Ramos (cell line): ENCODE measurements around the gene GPC5.

Source experiments
- in situ Hi-C: fragments of 300-500 bp; cut with MboI; formaldehyde crosslinking; loops from one replicate; pipeline ENCODE4 v1.14.3; 2022; ENCODE audit warnings: low sequenced_read_pairs; ENCODE audit not compliant: unreplicated experiment

GPC5 gene

DNA sequence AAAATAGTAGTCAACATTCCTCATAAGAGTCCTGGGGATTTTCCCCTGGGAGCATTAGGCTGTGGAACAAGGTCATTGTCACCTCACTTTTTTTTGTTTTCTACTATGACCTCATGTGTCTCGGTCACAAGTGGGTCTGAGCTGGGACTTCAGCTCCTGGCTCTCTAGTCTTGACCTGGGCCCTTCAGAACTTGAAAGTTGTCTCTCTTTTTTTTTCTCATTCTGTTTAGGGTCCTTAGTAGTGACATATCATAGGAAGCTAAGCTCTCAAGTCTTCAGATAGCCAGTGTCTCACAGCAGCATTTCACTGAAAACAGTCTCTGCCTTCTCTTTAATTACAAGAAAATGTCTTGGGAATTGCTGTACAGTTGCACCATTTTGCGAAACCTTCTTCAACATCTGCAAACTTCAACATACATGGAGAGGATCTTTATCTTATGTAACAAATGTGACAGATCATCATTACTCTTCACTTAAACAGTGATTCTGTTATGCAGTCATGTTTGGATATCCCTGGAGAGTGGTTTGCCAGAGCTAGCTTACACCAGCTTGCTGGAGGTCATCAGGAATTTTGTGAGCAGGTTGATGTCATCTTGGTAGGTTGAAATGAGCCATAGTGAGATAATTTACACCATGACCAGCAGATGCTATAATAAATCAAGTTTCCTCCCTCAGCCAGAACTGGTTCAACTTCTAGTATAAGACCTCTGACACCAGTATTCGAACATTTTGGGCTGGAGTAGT, 131.5 kb downstream of the GPC5 start:
- in situ Hi-C loops, result no loop called here

DNA sequence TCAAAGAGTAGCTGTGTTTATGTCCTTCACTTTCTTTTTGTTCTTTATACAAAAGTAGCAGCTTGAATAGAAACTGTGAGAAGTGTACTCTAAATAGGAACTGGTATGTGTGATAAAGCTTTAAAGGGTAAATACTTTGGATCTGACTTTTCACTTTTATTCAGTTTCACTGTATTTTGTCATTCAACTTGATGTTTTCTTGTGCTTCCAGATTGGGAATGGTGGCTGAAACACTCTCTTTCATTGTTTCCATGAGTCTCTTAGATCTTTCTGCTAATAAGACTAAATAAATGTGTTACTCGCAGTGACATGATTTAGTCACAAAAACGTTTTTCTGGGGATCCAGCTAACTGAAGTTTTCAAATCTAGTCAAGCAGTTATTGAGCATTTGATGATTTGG, 133.2 kb downstream of the GPC5 start:
- in situ Hi-C loops, result no loop called here

DNA sequence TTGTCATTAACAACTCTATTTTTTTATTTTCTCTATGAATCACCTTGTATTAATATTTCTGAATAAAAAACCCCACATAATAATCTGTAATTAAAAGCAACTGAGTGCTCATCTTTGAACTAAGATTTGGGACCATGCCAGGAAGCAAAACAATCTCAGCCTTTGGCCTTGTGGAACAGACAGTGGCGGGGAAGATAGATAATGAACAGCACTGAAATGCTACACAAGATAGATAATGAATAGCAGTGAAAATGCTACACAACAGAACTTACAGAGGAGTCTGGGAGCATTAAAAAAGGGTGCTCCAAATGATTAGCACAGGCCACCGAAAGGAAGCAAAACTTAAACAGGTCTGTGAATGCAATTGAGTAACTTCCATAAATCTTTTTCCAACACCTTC, 134.9 kb downstream of the GPC5 start:
- in situ Hi-C loops, result no loop called here

DNA sequence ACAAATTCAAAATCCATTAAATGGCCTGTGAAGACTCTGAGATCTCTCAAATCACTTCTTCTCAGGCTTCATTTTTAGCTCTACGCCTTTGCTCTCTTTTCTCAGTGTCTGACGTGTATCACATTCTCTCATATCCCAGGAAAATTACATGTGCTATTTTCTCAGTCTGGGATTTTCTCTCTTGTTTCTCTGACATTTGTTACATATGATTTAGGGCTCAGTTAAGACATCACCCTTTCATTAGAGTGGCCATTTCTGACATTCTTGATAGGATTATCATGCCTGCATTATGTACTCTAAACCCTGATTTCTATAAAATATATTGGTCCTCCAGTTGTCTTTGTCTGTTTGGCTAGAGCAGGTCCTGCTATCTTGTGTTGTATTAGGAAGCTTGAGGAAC, 136.6 kb downstream of the GPC5 start:
- in situ Hi-C loops, result no loop called here

DNA sequence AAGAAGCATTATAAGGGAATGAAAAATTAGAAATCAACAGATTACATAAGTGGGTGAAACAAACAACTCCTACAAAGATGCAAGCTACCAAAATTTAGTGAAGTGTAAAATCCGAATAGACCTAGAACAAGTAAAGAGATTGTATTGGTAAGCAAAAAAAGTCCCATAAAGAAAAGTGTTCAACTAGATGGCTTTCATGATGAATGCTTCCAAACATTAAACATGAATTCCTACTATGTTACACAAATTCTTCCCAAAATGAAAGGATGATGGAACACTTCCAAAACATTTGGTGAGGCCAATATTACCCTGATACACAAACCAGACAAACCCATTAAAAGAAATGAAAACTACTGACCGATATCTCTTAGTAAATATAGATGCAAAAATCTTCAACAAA, 139.0 kb downstream of the GPC5 start:
- in situ Hi-C loops, result no loop called here

DNA sequence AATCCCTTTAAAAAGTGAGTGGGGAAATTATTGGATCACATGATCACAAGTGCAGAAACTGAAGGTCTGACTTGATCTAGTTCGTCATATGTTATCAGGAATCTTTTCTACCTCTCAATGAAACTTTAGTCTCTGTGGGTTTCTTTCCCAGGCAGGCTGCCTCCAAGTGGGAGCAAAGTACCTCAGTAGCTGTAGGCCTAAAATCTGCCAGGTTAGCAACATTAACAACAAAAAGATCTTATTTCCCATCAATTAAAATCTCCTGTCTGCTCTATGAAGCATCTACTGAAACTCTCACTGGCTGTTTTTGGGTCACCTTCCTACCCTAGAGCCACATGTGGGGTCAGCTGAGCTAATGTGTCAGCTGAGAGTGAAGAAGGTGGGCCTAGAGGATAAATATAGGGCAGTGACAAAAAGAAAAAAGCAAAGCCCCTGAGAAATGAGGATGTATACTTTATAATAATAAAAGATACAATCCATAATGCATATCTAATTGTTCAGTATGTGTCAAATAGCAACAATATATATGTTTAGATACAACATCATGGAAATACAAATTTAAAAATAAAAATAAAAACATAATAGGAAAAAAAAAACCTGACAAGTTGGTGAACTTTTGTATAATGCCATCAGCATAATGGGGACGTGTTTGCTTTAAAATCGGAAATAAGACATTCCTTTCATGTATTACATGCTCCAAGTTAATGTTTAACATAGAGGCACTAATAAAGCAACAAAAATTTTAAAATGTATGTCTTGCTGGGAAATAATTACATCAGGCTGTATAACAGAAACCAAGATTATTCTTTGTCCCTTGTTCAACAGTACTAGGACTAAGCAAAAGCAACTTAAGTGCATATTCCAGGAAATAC, 141.1 kb downstream of the GPC5 start:
- in situ Hi-C loops, result no loop called here

DNA sequence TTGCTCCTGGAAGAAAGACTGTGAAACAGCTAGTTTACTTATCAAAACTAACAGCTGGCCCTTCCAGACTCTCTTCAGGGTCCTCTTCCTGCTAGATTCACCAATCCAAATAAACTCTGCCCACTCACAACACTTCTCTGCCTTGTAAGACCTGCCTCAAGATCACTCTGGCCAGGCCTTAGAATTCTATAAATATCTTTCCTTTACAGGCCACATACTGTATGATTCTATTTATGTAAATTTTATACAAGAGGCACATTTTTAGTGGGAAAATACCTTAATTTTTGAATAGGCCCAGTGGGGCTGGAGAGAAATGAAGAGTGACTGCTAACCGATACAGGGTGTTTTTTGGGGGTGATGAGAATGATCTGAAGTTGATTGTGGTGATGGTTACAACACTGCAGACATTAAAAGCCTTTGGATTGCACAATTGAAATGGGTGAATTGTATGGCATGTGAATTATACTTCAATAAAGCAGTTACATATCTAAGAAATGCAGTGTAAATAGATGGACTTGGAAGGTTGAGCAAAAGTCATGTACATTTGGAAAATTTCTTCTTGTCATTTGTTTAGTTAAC, 141.8 kb downstream of the GPC5 start:
- in situ Hi-C loops, result no loop called here

DNA sequence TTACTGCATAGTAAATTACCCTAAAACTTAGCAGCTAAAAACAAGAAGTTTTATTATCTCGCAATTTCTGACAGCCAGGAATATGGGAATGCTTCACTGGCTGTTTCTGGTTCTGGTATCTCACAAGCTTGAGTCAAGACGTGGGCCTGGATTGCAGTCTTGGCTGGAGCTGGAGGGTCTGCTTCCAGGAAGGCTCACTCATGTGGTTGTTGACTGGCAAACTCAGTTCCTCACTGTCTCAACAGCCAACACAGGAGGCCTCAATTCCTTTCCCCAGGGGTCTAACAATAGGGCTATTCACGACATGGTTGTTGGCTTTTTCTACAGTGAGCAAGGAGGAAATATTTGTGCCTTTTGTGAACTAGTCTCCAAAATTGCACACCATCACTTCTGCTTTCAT, 146.3 kb downstream of the GPC5 start:
- in situ Hi-C loops, result no loop called here

DNA sequence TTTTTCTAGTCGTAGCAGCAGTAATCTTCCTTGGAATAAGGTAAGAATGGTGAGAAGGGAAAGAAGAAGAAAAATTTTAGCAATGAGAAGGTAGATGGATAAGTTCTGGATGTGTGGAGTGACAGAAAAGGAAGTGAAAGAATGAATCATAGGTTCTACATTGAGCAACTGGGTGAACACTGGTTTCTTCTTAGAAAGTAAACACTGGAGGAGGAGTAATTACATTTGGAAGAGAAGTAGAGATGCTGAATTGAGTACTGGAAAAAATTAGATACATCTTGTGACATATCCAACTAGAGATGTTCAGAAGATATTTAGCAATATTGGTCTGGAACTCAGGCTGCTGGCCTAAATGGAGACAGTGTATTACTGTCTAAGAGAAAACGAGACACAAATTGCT, 148.5 kb downstream of the GPC5 start:
- in situ Hi-C loops, result no loop called here

DNA sequence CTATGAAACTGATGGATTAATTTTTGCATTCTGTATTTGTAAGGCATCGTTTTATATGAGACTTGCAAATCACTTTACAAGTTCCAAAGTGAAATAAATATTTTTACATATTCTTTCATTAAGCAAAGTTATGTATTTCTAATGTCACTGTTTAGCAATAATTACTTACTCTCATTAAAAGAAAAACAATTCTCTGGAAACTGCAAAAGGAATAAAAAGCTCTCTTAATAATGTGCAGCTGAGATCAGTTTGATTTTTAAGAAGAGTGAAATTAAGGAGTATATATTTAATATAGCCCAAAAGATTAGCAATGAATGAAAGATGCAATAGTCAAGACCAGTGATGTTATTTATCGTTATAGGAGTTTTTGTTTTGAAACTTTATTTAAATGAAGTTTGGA, 155.2 kb downstream of the GPC5 start:
- in situ Hi-C loops, result no loop called here

DNA sequence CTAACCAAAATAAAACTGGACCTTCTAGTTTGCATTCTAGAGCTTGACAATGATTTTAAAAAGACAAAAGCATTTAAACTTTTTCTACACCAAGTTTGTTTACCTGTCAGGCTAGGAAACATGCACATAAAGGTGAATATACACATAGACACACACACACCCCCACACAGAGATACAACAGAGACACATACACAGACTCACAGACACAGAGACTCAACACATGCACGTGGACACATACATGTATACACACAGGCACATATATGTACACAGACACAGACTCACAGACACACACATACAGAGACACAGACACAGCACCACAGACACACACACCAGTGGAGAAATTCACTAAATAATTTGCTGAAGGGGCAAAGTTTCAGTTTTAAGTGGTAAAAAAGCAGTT, 155.7 kb downstream of the GPC5 start:
- in situ Hi-C loops, result no loop called here

DNA sequence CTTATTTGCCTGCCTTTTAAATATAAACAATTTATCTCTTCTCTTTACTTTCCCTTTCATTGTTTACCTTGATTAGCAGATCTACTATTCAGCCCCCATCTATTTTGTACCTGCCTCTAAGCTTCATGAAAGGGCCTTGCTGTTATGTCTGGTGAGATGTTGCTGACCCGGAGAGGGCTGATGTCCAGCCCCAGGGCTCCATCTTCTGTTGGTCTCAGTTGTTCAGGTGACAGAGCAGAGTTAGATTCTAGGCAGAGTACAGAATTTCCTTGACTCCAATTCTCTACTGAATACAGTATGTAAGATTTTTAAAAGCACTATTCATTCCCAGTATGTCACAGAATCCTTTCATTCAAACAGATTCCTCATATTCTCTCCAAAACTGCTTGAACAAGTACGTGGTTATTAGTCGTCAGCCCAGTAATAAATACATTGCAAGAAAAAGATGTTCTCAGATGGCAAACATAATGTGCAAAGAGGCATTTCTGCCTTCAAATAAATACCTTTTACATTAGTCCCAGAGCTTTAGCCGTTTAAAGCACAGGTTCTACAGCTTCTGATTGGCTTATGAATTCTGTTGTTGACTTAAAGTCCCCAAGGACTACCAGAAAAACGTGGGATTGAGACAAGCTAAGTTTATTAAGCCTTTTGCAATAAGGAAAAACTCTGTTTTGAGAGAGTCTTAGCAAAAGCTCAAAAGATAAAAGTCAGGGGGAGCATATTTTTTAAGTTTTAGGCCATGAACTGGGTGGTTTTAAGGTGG, 159.1 kb downstream of the GPC5 start:
- in situ Hi-C loops, result no loop called here

DNA sequence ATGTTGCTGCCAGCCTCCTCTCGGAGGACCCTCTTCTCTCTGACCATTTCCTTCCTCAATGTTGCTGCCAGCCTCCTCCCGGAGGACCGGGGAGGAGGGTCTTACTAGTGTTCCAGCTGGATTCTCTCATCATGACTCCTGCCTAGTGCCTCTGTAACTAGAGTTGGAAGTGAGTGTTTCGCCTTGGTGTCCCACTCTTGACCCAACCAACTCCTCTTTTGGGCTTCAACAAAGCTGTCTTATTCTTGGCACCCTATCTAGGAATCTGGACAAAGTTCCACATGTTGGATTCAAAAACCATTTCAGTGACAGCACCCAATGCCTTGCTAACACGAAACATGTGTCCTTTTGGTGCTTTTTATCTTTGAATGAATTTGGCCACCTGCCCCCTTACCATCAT, 165.4 kb downstream of the GPC5 start:
- in situ Hi-C loops, result no loop called here

DNA sequence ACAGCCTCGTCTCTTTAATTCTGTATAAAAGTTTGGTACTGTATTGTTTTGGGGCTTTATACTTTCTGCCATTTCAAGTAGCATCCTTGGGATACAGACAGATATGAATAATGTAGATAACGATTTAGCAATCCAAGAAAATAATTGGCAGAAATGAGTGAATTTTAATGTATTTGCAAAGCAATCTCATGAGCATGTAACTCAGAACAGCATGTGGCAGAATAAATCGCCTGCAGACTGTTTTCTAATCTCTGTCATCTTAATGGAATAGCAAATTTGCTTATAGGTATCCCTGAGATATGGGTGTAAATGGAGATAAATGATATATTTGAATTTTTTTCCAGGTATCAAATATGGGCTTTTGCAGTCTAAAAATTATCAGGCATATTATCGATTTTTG, 166.0 kb downstream of the GPC5 start:
- in situ Hi-C loops, result no loop called here

DNA sequence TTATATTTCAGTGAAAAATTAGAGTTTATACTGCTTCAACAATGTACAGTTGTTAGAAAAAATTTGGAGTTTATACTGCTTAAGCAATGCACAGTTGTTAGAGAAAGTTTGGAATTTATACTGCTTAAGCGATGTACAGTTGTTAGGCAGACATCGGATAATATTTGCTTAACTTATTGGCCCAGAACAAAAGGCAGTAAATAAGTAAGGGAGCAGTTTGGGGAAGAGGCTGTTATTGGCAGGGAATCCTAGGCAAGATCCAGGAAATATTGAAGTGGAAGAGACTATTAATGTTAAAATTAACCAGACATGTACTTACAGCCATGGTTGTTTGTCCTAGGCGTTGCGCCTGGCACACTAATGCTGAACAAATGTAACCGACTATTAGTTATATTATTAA, 166.9 kb downstream of the GPC5 start:
- in situ Hi-C loops, result no loop called here

DNA sequence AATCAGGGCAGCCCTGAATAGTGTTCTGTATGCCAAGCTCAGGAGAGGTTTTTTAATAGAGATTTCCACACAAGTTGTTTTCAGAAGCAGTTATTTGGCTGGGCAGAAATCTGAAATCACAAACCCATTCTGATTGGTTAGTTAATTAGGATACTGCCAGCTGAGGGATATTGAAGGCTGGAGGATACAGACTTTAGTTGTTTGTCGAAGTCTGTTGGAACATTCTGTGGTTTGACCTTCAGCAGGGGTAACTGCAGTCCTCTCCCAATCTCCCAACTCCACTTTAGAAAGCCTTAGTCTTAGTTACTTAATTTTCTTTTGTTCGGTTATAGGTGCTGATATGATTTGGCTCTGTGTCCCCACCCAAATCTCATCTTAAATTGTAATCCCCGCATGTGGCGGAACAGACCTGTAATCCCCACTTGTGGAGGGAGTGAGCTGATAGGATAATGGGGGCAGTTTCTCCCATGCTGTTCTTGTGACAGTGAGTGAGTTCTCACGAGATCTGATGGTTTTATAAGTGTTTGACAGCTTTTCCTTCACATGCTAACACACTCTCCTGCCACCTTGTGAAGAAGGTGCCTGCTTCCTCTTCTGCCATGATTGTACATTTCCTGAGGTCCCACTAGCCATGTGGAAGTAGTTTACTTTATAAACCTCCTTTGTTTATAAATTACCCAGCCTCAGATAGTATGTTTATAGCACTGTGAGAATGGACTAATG, 169.2 kb downstream of the GPC5 start:
- in situ Hi-C loops, result no loop called here

DNA sequence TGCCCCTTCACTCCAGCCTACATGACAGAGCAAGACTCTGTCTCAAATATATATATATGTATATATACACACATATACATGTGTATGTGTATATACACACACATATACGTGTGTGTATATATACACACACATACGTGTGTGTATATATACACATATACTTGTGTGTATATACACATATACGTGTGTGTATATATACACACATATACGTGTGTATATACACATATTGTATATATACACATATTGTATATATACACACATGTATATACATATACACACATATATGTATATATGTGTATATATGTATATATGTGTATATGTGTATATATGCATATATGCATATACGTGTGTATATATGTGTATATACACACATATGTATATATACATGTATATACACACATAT, 173.3 kb downstream of the GPC5 start:
- in situ Hi-C loops, result no loop called here

DNA sequence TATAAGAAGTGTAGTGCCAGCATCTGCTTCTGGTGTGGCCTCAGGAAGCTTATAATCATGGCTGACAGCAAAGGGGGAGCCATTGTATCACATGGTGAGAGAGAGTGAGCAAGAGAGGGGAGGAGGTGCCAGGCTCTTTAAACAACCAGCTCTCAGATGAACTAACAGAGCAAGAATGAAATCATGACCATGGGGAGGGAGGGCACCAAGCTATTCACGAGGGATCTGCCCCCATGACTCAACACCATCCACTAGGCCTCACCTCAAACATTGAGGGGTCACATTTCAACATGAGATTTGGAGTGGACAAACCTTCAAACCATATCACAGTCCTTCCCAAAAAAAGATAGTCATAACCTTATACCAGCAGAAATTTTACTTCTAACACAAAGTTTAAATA, 174.0 kb downstream of the GPC5 start:
- in situ Hi-C loops, result no loop called here

DNA sequence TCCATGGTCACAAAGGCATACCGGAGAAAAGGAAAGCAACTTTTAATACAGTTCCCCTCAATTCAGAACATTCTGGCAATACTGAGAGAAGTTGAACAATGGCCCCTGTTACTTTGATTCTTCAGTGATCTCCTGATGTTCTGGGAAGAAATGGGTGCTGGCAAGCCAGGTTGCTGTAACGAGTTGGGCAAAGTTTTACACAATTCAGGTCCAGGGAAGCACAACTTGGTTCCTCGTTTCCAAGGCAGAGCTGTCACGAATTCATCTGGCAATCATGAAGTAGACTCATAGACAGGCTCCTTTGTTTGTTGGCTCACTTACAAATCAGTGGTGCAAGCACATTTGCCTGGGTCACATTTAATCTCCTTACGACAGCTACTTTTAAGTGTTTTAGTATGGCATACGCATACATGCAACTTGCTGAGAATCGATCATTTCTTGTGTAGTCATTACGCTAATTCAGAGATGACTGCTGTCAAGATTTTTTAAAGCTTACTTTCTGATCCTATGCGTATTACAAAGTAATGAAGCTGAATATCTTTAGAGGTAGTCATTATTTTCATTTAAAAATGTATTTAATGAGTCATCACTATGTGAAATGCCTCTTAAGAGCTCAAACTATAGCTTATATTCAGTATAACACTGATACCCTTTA, 174.7 kb downstream of the GPC5 start:
- in situ Hi-C loops, result no loop called here

DNA sequence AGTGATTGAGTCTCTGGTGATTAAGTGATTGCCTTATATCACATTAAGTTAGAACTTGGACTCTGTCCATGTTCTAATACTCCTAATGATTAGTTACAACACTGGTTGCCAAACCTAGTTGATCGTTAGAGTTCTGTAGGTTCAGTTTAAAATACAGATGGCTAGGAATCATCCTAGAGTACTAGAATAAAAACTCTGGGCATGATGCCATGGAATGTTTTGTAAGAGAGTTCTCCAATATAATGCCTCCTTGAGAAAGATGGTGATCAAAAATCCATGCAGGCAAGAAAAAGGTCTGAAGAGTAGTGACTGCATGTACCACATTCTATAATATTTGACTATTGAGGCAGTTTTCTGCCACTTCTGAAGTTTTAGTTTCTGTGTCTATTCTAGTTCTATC, 176.3 kb downstream of the GPC5 start:
- in situ Hi-C loops, result no loop called here
